GM12865 (cell line): Measurements from ENCODE around the gene GTPBP2.

Experiments
- DNase-seq: peaks from one replicate; pipeline ENCODE4 v3.0.0; 2010; ENCODE audit warnings: low read depth
- H3K4me3 ChIP-seq: 2 replicates; pipeline ENCODE4 v1.5.1; 2011; ENCODE audit warnings: mild to moderate bottlenecking, low read depth, low read length, control low read depth
- CTCF ChIP-seq: IDR thresholded peaks from 2 replicates; pipeline ENCODE4 v1.5.1; 2011; ENCODE audit warnings: low read length, control low read depth, low read depth, inconsistent platforms; ENCODE audit not compliant: insufficient read depth; ENCODE audit errors: missing control alignments

Gene GTPBP2

GRCh38 chr6:43621836-43622180, 7.3 kb downstream of the GTPBP2 start:
- no peak for TF ChIP-seq CTCF
- no peak overlapping the region for H3K4me3 ChIP-seq
- no peak for DNase-seq

- DNase-seq, result no peak
- no peak for TF ChIP-seq CTCF
- no peak overlapping the region for H3K4me3 ChIP-seq
These were observed 7.8 kb downstream of the GTPBP2 start for GRCh38 chr6:43621078-43621835.

GRCh38 chr6:43616725-43617472, 12.2 kb downstream of the GTPBP2 start:
- no peak for DNase-seq
- no peak overlapping the region for H3K4me3 ChIP-seq
- TF ChIP-seq CTCF, result no peak

- H3K4me3 ChIP-seq, result no peak overlapping the region
- DNase-seq, result no peak
- no peak for TF ChIP-seq CTCF
These were observed 14.7 kb downstream of the GTPBP2 start for GRCh38 chr6:43614396-43614730.

GRCh38 chr6:43613721-43614395, 15.2 kb downstream of the GTPBP2 start:
- no peak overlapping the region for H3K4me3 ChIP-seq
- no peak for TF ChIP-seq CTCF
- no peak for DNase-seq

- no peak for DNase-seq
- no peak for TF ChIP-seq CTCF
- no peak overlapping the region for H3K4me3 ChIP-seq
These were observed 18.6 kb downstream of the GTPBP2 start for GRCh38 chr6:43610431-43610830.

- DNase-seq, result no peak
- no peak for TF ChIP-seq CTCF
- H3K4me3 ChIP-seq, result no peak overlapping the region
These were observed 19.7 kb downstream of the GTPBP2 start for GRCh38 chr6:43609402-43609801.
